Suprapubic skin (tissue), 4 donors: ENCODE measurements around the gene KRT72.

Experiments
- CTCF ChIP-seq, 2 donors: fragments of 200-600 bp in 1 of 2; fragments of 450-650 bp in 1 of 2; sonication (generic) in 1 of 2; IDR thresholded peaks; one replicate each; pipeline ENCODE4 v1.5.1; 2016 to 2019; ENCODE audit warnings: antibody characterized with exemption in 2 of 2, mild to moderate bottlenecking in 1 of 2, moderate library complexity in 1 of 2
- EP300 ChIP-seq: sonication (generic); formaldehyde crosslinking; IDR thresholded peaks from one replicate; pipeline ENCODE4 v1.6.1; 2017; ENCODE audit warnings: antibody characterized with exemption
- POLR2A ChIP-seq, 2 donors: fragments of 450-650 bp; IDR thresholded peaks; one replicate each; pipeline ENCODE4 v1.6.1; 2017; ENCODE audit warnings: antibody characterized with exemption in 2 of 2, mild to moderate bottlenecking in 2 of 2, moderate library complexity in 2 of 2
- POLR2AphosphoS5 ChIP-seq, 3 donors: sonication (generic); formaldehyde crosslinking; IDR thresholded peaks; one replicate each; pipeline ENCODE4 v1.6.1; 2017; ENCODE audit warnings: antibody characterized with exemption in 3 of 3

GRCh38 chr12:52585066-52585465 lies 16.2 kb downstream of the KRT72 start:
- TF ChIP-seq CTCF (IDR thresholded peaks at IDR 0.05) (no peak), POLR2A (IDR thresholded peaks at IDR 0.05) (no peak), EP300 (no peak), POLR2AphosphoS5 (IDR thresholded peaks at IDR 0.05) (no peak)
